Left lung (tissue), 10 donors: ENCODE data around the gene FUBP3. TPM values are rescaled to one million over a fixed set of nuclear protein-coding genes. Genes with fewer than 3 reads are reported as not detected.

Source experiments
- ATAC-seq: fragments of 200-7000 bp; cut with Tn5 transposase; one replicate; pipeline ENCODE4 v1.9.1; 2020; ENCODE audit warnings: moderate library complexity
- DNase-seq, 4 donors: peaks; one replicate each; pipeline ENCODE4 v3.0.0-alpha.2; 2013 to 2020
- H3K27ac ChIP-seq, 2 donors: fragments of 200-600 bp; sonication (generic) in 1 of 2; one replicate each; pipeline versions ENCODE4 v1.5.0 to v1.8.0; 2020 to 2021
- H3K27me3 ChIP-seq, 2 donors: fragments of 200-600 bp; sonication (generic) in 1 of 2; one replicate each; pipeline versions ENCODE4 v1.5.0 to v1.8.0; 2020 to 2021
- H3K36me3 ChIP-seq, 2 donors: fragments of 200-600 bp; sonication (generic) in 1 of 2; one replicate each; pipeline versions ENCODE4 v1.5.0 to v1.8.0; 2020 to 2021
- H3K4me1 ChIP-seq, 2 donors: fragments of 200-600 bp; one replicate each; pipeline ENCODE4 v1.8.0; 2021
- H3K4me3 ChIP-seq, 2 donors: fragments of 200-600 bp; sonication (generic) in 1 of 2; one replicate each; pipeline versions ENCODE4 v1.5.0 to v1.8.0; 2020 to 2021; ENCODE audit warnings: mild to moderate bottlenecking in 1 of 2
- H3K9me3 ChIP-seq, 2 donors: fragments of 200-600 bp; sonication (generic) in 1 of 2; one replicate each; pipeline versions ENCODE4 v1.5.0 to v1.8.0; 2020 to 2021
- intact Hi-C, 2 donors: fragments of 100-400 bp; cut with DNase I; formaldehyde crosslinking; loops; one replicate each; pipeline versions ENCODE4 v1.11.2 to v1.14.2; 2022
- polyA plus RNA-seq, 6 donors: library from polyadenylated mRNA; unstranded; fragments of 120-200 nt; gene quantifications; one replicate each; pipeline ENCODE4 v1.2.1, GENCODE V29; 2013; ENCODE audit not compliant: insufficient read length in 6 of 6
- total RNA-seq, 2 donors: library from RNA; stranded (reverse); fragmentation: NEBNext Ultra II Directional; extraction: Animal tissue kit (Norgen Biotek cat#: 25700); gene quantifications; one replicate each; pipeline ENCODE4 v1.2.1, GENCODE V29; 2021
- TF ChIP-seq, protein P1 (sequence below), 2 donors: fragments of 200-600 bp; sonication (generic) in 1 of 2; IDR thresholded peaks; one replicate each; pipeline versions ENCODE4 v1.5.0 to v1.8.0; 2021; ENCODE audit warnings: antibody characterized with exemption in 2 of 2
- donor health status: DM: no; HTN: yes; CAD: no.
- donor health status: DM: no; HTN: no; CAD: no.

The FUBP3 gene
- total and polyA plus RNA-seq, 8 donors: 33.1 to 70.0 (median 58.9) TPM

DNA sequence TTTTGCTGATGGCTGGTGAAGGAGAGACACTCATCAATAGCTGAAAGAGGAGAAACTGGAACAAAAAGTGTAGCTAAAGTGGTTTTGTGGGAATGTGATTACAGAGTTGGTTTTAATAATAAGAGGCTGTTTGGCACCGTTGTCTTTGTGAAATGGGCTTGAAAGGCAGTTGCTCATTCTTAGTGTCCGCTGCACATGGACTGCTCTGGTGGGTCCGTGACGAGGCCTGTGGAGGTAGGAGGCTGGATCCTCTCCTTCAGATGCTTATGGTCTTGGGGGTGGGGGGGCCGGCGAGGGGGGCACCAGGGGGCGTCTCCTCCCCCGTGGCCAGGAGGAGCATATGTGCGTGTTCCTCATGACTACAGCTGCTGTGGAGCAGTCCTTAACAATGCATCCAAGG, 29.8 kb downstream of the FUBP3 start:
- DNase-seq (no peak), ATAC-seq (no peak)
- TF ChIP-seq, protein P1, sequence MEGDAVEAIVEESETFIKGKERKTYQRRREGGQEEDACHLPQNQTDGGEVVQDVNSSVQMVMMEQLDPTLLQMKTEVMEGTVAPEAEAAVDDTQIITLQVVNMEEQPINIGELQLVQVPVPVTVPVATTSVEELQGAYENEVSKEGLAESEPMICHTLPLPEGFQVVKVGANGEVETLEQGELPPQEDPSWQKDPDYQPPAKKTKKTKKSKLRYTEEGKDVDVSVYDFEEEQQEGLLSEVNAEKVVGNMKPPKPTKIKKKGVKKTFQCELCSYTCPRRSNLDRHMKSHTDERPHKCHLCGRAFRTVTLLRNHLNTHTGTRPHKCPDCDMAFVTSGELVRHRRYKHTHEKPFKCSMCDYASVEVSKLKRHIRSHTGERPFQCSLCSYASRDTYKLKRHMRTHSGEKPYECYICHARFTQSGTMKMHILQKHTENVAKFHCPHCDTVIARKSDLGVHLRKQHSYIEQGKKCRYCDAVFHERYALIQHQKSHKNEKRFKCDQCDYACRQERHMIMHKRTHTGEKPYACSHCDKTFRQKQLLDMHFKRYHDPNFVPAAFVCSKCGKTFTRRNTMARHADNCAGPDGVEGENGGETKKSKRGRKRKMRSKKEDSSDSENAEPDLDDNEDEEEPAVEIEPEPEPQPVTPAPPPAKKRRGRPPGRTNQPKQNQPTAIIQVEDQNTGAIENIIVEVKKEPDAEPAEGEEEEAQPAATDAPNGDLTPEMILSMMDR (IDR thresholded peaks at IDR 0.05): no peak
- Histone ChIP-seq H3K27me3 (no peaks in the 10 kb centered on the region), H3K4me1 (no peaks in the 10 kb centered on the region), H3K9me3 (no peaks in the 10 kb centered on the region), H3K27ac (no peak overlapping the region), H3K36me3 (peaks cover 0 to 68% of the 10 kb centered on the region in 2 donors), H3K4me3 (no peak overlapping the region)
- intact Hi-C loops: no loop called here

DNA sequence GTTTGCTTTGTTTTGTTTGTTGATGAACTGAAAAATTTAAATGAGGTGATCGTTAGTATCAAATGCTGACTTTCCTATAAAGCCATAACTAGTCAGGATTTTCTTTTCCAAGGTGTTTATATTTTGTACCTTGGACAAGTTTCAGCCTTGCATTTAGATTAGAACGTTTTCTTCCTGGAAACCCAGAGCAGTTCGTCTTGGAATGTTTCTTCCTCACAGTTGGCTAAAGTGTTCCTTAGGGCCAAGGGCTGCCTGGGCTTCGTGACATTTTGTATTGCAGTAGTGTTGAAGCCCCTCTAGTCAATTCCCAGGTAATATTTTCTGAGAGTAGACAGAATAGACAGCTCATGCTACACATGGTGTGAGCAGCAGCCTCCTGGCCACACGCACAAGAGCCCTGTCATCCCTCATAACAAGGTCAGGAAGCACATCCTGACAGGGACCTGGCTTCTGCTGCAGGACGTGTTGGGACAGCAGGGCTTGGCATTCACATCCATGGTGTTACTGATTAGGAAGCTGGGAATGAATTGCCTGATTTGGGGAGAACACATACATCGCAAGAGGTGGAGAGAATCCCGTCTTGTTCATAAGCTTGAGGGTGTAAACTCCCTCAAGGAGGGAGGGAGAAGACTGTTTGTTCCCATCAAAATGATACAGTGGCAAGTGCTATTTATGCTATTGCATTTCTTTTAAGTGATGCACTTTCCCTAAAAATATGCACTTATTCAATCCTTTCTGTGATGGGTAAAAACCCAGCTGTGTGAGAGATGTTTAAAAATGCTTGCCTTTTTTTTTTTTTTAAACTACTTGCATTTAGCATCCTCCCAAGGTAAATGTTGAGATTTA, 31.7 kb downstream of the FUBP3 start:
- DNase-seq (no peak), ATAC-seq (no peak)
- TF ChIP-seq, protein P1 (IDR thresholded peaks at IDR 0.05): no peak
- Histone ChIP-seq H3K36me3 (peaks cover 0 to 74% of the 10 kb centered on the region in 2 donors), H3K4me1 (no peaks in the 10 kb centered on the region), H3K4me3 (no peak overlapping the region), H3K27me3 (no peaks in the 10 kb centered on the region), H3K27ac (no peak overlapping the region), H3K9me3 (no peaks in the 10 kb centered on the region)
- intact Hi-C loops: no loop called here

DNA sequence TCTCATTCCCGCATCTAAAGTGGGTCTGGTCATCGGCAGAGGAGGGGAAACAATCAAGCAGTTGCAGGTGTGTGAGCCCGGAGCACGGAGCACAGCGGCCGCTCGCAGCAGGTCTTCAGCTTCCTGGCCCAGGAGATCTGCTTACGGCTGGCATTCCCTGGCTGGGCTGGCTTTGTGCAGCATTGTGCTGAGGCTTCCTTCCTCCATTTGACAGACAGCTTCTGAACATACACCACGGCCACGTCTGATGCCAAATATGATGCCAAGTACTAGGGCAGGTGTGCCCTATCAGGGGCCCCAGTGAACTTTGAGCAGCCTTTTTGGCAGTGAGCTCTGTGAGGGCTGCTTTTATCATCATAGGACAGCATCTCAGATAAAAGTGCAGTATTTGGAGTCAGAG, 37.1 kb downstream of the FUBP3 start:
- Histone ChIP-seq H3K27ac (no peak overlapping the region), H3K4me3 (no peak overlapping the region), H3K36me3 (peaks cover 0 to 99% of the 10 kb centered on the region in 2 donors), H3K27me3 (no peaks in the 10 kb centered on the region), H3K9me3 (no peaks in the 10 kb centered on the region), H3K4me1 (no peaks in the 10 kb centered on the region)
- TF ChIP-seq, protein P1 (IDR thresholded peaks at IDR 0.05): no peak
- intact Hi-C loops: no loop called here
- ATAC-seq (no peak), DNase-seq (no peak)

DNA sequence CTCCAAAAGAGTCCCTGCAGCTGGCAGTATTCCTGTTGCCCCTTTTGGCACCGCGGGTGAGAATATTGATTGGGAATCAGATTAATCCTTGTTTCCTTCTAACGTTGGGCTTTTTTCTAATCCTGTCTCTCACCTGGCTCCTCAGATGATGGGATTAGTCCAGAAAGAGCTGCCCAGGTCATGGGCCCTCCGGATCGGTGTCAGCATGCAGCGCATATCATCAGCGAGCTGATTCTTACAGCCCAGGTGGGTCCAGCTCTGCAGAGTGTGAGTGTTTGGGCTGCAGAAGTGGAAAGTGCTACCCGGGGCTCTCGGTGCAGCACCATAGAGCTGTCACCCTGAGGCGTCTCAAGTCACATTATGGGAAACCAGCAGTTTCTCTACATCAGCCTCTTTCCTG, 44.1 kb downstream of the FUBP3 start:
- ATAC-seq (no peak), DNase-seq (no peak)
- Histone ChIP-seq H3K4me3 (no peak overlapping the region), H3K27me3 (no peaks in the 10 kb centered on the region), H3K9me3 (no peaks in the 10 kb centered on the region), H3K36me3 (peaks cover 0 to 100% of the 10 kb centered on the region in 2 donors), H3K27ac (no peak overlapping the region), H3K4me1 (no peaks in the 10 kb centered on the region)
- intact Hi-C loops: no loop called here
- TF ChIP-seq, protein P1 (IDR thresholded peaks at IDR 0.05): no peak

DNA sequence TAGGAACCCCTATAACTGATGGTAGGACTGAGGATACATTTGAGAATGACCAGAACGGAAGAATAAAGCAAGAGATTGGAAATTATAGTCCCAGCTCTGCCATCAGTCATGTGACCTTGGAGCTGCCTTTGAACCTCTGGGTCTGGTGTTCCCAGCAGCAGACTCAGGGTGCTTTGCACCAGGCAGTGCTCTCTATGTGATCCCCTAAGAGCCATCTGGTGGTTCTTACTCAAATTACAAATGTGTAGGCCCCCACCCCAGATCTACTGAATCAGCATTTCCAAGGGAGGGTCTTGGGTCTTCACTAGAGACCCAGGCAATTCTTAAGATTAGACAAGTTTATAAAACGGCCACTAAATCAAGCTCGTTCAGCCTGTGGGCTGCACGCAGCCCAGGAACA, 44.8 kb downstream of the FUBP3 start:
- Histone ChIP-seq H3K9me3 (no peaks in the 10 kb centered on the region), H3K4me1 (no peaks in the 10 kb centered on the region), H3K36me3 (peaks cover 0 to 100% of the 10 kb centered on the region in 2 donors), H3K27ac (no peak overlapping the region), H3K4me3 (no peak overlapping the region), H3K27me3 (no peaks in the 10 kb centered on the region)
- intact Hi-C loops: no loop called here
- ATAC-seq: no peak
- DNase-seq: no peak
- TF ChIP-seq, protein P1 (IDR thresholded peaks at IDR 0.05): no peak
